Activated effector memory CD4-positive, alpha-beta T cell treated with anti-CD3 and anti-CD28 coated beads, Interleukin-2, amount 50 U/mL, for 16 hours (primary cell): ENCODE data around the gene CEPT1.

Source experiments
- DNase-seq: peaks from one replicate; pipeline ENCODE4 v3.0.0-alpha.2; 2020

Gene CEPT1

DNA sequence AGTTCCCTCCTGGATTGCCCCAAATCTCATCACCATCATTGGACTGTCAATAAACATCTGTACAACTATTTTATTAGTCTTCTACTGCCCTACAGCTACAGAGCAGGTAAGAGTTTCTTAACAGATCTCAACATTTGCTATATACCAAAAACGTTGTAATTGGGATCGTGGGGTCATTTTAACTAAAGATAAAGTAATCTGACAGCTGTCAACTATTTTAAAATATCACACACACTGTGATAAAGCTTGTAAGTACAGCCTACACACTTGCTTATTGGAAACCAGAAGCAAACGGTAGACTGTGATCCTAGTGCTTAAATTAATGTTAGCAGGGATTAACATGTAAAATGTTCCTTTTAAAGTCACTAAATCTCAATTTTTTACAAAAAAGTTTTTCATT, 7.9 kb downstream of the CEPT1 start:
- DNase-seq = no peak

DNA sequence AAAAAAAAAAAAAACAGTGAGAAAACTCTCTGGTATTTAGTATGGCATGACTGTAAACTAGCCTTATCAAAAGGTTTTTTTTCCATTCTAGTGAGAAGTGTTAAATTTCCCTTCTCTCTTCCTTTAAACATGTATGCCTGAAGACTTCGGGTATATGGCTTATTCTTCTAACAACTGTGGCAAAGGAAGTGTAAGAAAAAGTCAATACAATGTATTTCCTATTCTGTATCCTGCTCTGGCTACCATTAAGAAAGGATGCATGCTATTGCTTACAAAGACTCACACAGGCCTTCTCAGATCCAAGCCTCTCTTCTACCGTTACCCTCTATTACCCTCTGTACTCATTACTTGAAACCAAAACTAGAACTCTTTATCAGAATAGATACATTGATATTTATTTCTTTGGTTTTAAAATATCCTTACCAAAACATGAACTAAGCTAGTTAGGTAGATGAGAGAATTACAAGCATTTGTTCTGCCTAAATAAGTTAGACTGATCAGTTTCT, 8.4 kb downstream of the CEPT1 start:
- DNase-seq = no peak

DNA sequence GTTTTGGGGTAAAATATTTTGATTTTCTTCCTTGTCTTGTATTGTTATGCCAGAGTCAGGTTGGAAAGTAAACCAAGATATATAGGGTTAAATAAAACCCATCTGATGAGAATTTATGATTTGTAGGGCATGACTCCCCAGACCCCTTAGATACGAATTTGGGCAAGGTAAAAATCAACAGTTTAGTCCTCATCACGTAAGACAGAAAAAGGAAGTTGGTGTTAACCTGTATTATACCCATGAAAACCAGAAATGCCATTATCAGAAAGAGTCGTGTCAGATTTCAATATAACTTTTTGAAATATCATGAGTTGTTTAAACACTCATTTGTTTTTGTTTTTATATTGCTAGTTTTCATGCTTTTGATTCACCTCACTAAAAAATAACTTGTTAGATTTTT, 11.8 kb downstream of the CEPT1 start:
- no peak for DNase-seq

DNA sequence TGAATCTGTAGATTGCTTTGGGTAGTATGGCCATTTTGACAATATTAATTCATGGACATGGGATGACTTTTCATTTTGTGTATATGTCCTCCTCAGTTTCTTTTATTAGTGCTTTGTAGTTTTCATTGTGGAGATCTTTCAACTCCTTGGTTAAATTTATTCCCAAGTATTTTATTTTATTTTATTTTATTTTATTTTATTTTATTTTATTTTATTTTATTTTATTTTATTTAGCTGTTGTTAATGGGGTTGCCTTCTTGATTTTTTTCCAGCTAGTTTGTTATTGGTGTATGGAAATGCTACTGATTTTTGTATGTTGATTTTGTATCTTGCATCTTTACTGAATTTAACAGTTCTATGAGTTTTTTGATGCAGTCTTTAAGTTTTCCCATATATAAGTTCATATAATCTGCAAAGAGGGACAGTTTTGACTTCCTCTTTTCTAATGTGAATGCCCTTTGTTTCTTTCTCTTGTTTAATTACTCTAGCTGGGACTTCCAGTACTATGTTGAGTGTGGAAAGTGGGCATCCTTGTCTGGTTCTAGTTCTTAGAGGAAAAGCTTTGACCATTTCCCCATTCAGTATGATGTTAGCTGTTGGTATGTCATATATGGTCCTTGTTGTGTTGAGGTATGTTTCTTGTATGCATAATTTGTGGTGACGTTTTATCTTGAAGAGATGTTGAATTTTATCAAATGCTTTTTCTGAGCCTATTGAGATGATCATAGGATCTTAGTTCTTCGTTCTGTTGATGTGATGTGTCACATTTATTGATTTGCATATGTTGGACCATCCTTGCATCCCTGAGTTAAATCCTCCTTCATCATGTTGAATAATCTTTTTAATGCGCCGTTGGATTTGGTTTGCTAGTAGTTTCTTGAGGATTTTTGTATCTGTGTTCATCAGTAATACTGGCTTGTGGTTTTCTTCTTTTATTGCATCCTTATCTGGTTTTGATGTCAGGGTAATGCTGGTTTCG, 14.3 kb downstream of the CEPT1 start:
- DNase-seq = no peak

GRCh38 chr1:111157431-111157830, 17.4 kb downstream of the CEPT1 start:
- DNase-seq = no peak

GRCh38 chr1:111161843-111162487, 21.9 kb downstream of the CEPT1 start:
- no peak for DNase-seq

- DNase-seq = no peak
These were observed 22.5 kb downstream of the CEPT1 start for GRCh38 chr1:111162488-111162880.

GRCh38 chr1:111163363-111163762, 23.3 kb downstream of the CEPT1 start:
- no peak for DNase-seq

- no peak for DNase-seq
These were observed 24.1 kb downstream of the CEPT1 start for GRCh38 chr1:111164151-111164550.

DNA sequence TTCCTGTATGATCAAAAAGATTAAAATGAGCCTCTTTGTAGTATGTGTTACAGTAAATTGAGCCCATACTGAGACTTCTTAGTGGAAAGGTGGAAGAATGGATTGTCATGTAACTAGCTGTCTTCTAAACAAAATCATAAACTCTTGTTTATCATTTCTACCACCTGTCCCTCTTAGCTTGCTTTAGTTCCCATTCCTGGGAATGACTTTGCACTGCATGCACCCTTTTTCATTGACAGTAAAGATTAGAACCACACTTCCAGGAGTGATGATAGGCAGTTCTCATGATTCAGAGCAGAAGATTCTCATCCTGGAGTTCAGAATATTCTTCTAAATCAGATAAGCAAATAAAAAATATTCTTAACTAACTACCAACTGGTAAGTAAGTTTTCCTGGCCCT, 32.4 kb downstream of the CEPT1 start:
- DNase-seq = no peak

DNA sequence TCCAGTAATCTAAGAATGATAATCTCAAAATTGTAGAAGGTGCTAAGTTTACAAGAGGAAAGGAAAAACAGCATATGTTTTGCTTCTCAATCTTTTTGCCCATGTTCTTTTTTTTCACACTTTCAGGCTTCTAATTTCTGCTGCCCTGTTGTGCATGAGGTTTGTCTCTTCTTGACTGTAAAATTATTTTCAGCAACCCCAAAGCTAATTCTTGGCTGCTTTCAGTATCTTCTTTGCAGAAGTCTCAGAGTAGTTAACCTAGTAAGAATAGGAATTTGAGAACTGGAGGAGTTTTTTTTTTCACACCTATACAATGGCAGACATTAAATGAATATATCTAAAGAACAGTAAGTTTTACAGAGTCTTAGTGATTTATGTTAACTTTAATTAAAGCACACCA, 34.0 kb downstream of the CEPT1 start:
- no peak for DNase-seq

GRCh38 chr1:111175349-111175748, 35.3 kb downstream of the CEPT1 start:
- no peak for DNase-seq

- DNase-seq = no peak
These were observed 36.7 kb downstream of the CEPT1 start for GRCh38 chr1:111176678-111177077.

DNA sequence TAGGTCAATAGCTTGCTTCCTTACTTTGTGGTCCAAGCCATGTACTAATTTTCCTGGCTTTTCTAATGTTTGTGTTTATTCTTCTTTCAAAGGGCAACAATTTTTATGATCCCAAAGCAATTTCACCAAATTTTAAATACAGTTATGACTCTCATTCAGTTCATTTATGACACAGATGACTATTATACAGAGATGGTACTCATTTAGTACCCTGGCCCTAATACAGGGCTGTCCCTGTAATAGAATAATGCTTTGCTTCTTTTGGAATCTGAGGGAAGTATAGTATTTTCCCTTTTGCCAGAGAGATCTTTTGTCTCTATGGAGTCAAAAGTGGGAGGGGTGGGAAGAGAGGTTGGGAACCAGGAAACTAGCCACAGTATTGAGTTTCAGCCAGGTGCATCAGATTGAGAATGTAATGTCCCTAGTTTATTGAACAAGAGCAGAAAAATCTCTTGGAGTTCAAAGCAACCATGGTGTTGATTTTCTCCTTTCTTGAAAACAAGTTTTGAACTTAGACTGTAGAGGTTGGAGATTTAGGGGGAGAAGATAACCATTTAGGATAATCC, 40.0 kb downstream of the CEPT1 start:
- DNase-seq = no peak

DNA sequence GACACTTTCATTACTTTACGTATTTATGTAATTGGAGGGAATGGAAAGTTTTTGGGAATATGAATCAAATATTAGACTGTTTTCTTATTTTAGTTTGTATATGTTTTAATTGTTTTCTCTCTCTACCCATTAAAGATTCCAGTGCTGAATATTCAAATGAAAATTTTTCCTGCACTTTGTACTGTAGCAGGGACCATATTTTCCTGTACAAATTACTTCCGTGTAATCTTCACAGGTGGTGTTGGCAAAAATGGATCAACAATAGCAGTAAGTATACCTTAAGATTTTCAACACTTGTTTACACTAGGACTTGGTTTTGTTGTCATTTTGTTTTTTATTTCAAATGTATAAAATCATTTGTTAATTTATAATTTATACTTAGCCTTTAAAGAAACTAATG, 42.0 kb downstream of the CEPT1 start:
- no peak for DNase-seq

DNA sequence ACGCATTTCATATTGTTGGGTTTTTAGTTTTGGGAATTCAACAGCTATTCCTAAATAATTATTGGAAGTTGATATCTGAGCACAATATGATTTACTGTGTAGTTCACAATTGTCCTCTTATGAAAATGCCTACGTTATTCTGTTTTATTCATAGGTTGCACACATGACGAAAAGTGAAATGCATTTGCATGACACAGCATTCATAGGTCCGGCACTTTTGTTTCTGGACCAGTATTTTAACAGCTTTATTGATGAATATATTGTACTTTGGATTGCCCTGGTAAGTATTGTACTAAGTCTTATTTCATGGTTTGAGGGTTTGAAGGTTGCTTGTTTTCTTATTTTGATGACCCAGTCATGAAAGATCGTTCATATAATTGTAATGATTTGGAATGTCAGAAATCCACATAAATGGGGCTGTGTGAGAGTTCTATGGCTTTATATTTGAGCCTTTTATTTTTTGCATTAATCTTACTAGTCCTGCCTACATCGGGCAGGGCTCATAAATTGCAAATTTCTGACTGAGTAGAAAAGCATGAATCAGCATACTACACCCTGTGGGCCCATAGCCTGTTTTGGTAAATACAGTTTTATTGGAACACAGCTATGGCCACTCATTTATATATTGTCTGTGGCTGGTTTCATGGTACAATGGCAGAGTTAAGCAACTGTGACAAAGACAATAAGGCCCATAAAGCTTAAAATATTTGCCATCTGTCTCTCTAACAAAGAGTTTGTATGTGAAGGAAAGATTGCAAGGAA, 43.5 kb downstream of the CEPT1 start:
- no peak for DNase-seq

DNA sequence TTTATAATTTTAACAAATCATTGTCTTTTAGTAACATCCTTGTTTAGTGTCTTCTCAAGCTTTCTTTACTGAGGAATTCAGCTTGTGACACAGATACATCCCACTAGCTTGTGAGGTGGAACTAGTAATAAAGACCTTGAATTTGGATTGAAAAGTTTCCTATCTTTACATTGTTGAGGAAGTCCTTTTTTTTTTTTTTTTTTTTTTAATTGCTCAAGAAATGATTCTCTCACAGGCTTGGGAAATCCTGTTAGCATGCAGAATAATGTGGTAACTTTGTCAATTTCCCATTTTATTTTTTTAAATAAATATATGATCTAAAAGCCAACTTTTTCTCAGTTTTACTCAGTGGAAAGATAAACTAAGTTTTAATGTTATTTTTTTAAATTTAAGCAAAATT, 44.6 kb downstream of the CEPT1 start:
- no peak for DNase-seq

GRCh38 chr1:111190931-111191451, 51.0 kb downstream of the CEPT1 start:
- no peak for DNase-seq

DNA sequence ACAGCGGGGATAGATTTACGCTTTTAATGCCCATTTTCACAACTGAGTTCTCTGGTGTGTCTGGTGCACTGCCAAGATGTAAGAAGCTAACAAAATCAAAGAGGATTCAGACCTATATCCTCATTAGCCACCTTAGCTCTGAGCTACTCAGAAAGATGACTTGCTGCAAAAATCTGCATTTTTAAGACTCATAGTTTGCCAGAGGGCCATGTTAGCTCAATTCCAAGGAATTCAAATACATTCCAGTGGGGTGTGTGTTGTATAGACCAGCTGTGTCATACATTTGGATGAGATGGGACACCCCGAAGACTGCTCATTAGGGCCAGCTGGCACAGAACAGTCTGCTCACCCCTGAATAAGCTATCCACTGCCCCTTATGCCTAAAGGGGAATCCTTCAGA, 51.5 kb downstream of the CEPT1 start:
- DNase-seq = no peak

DNA sequence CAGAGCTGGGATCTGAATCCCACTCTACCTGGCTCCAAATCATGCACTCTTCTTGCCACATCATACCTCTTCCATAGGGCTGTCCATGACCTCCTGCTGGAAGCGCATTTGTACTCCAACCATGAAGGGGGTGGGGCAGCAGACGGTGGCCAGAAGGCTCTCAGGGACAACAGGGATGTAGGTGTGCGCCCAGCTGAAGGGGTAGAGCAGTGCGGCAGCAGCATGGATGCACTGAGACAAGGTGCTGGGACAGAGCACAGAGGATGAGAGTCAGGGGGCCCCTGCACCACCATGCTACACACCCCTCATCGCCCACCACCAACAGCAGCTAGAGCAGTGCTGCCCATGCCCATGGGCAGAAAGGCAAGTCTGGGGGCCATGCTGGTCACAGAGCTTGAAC, 52.1 kb downstream of the CEPT1 start:
- no peak for DNase-seq

DNA sequence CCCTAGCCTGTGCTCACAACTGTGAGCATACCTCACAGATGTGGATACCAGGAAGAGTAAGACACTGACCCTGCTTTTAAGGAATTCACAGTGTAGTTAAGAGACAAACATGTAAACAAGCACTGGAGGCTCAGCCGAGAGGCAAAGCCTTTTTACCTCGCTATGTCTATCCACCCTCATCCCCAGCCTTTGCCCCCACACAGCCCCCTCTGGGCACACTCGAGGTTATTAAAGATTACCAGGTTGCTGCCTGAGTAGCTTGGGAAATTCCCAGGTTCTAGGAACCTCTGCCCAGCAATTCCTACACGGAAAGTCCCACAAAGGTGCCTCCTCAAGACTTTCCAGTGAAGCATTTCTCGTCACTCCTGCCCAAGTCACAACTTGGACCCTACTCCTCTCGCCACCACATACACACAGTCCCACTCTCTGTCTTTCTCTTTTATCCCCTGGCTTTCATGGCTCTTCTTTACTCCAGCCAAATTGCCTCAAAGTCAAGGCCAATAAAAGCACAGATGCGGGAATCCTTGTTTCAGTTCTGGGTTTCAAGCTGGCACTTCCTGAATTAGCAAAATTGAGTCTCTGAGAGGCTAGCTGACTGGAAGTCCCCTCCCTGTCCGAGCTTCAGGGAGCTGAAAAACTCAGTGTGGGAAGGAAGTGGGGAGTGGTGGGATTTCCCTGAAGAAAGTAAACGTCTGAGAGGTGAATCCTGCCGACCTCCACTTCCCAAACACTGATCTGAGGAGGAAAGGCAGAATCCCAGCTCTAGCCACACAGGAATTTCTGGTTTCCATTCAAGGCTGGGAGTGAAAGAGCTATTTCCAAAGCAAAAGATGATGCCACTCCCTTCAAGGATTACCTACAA, 52.9 kb downstream of the CEPT1 start:
- peak; percentile 71 for DNase-seq
